Effector memory CD8-positive, alpha-beta T cell (primary cell): ENCODE measurements around the gene SPZ1.
"Not testable (repeated sequence)": the region's sequence is repeated elsewhere in the genome, so short reads cannot be mapped to it uniquely, and the experiment has no call there.

Experiments used
- ATAC-seq: fragments of 150-1000 bp; cut with Tn5 transposase; replicated peaks from 2 replicates; pipeline ENCODE4 v1.10.0; 2021; ENCODE audit warnings: mild to moderate bottlenecking, moderate library complexity
- DNase-seq, 3 experiments: peaks; one replicate each; pipeline ENCODE4 v3.0.0; 2021
- H3K27ac Mint-ChIP-seq, 2 donors: one replicate each; pipeline ENCODE4 v1.8.0; 2022; ENCODE audit warnings: mild to moderate bottlenecking in 2 of 2, mixed read lengths in 2 of 2, moderate library complexity in 2 of 2
- H3K27me3 Mint-ChIP-seq, 2 donors: one replicate each; pipeline ENCODE4 v1.8.0; 2022; ENCODE audit warnings: mixed read lengths in 2 of 2
- H3K36me3 Mint-ChIP-seq: one replicate; pipeline ENCODE4 v1.8.0; 2022; ENCODE audit warnings: mild to moderate bottlenecking, moderate library complexity, mixed read lengths; ENCODE audit not compliant: insufficient read depth
- H3K4me1 Mint-ChIP-seq, 2 donors: one replicate each; pipeline ENCODE4 v1.8.0; 2022; ENCODE audit warnings: low read depth in 2 of 2, mixed read lengths in 2 of 2
- H3K4me3 Mint-ChIP-seq, 2 donors: one replicate each; pipeline ENCODE4 v1.8.0; 2022; ENCODE audit warnings: mild to moderate bottlenecking in 2 of 2, mixed read lengths in 2 of 2, moderate library complexity in 2 of 2
- H3K9me3 Mint-ChIP-seq, 2 donors: one replicate each; pipeline ENCODE4 v1.8.0; 2022; ENCODE audit warnings: mixed read lengths in 2 of 2

Gene SPZ1

GRCh38 chr5:80300796-80301195 is 19.0 kb upstream of the SPZ1 start:
- not testable (repeated sequence) for ATAC-seq, H3K4me3 Mint-ChIP-seq, H3K27me3 Mint-ChIP-seq, H3K27ac Mint-ChIP-seq, DNase-seq, H3K9me3 Mint-ChIP-seq, H3K36me3 Mint-ChIP-seq, H3K4me1 Mint-ChIP-seq

DNA sequence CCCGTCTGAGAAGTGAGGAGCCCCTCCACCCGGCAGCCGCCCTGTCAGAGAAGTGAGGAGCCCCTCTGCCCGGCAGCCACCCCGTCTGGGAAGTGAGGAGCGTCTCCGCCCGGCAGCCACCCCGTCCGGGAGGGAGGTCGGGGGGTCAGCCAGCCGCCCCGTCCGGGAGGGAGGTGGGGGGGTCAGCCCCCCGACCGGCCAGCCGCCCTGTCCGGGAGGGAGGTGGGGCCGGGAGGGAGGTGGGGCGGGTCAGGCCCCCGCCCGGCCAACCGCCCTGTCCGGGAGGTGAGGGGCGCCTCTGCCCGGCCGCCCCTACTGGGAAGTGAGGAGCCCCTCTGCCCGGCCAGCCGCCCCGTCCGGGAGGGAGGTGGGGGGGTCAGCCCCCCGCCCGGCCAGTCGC is 18.5 kb upstream of the SPZ1 start:
- not testable (repeated sequence) for H3K9me3 Mint-ChIP-seq, H3K27me3 Mint-ChIP-seq, DNase-seq, H3K27ac Mint-ChIP-seq, H3K4me1 Mint-ChIP-seq, H3K36me3 Mint-ChIP-seq, H3K4me3 Mint-ChIP-seq, ATAC-seq

GRCh38 chr5:80302636-80303035 is 17.2 kb upstream of the SPZ1 start:
- no peak overlapping the region for H3K27ac Mint-ChIP-seq
- ATAC-seq: no peak
- H3K36me3 Mint-ChIP-seq: peaks cover 3% of the 10 kb centered on the region
- no peak for DNase-seq
- no peak overlapping the region for H3K4me3 Mint-ChIP-seq
- H3K4me1 Mint-ChIP-seq: peaks cover 0 to 3% of the 10 kb centered on the region in 2 donors
- H3K27me3 Mint-ChIP-seq: peaks cover 7 to 8% of the 10 kb centered on the region in 2 donors
- H3K9me3 Mint-ChIP-seq: no peaks in the 10 kb centered on the region

GRCh38 chr5:80308526-80308925 is 11.3 kb upstream of the SPZ1 start:
- ATAC-seq: no peak
- no peak for DNase-seq
- Mint-ChIP-seq H3K27ac (no peak overlapping the region), H3K4me1 (no peaks in the 10 kb centered on the region), H3K4me3 (no peak overlapping the region), H3K36me3 (peaks cover 5% of the 10 kb centered on the region), H3K9me3 (no peaks in the 10 kb centered on the region), H3K27me3 (peaks cover 0 to 7% of the 10 kb centered on the region in 2 donors)

DNA sequence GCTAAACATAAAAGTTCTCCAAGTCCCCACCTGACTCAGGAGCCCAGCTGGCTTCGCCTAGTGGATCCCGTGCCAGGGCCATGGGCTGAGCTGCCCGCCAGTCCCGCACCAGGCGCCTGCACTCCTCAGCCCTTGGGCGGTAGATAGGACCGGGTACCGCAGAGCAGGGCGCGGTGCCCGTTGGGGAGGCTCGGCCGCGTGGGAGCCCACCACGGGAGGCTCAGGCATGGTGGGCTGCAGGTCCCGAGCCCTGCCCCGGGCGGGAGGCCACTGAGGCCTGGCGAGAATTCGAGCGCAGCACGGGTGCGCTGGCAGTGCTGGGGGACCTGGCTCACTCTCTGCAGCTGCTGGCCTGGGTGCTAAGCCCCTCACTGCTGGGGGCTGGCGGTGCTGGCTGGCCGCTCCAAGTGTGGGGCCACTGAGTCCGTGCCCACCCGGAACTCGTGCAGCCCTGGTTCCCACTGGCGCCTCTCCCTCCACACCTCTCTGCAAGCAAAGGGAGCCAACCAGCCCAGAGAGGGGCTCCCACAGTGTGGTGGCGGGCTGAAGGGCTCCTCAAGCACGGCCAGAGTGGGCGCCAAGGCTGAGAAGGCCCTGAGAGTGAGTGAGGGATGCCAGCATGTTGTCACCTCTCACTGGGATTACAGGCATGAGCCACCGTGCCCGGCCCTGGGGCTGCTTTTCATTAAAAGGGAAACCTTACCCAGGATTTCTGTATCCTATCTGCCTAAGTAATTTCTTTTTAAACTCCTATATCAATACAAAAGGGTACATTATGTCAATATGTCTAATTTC is 9.7 kb upstream of the SPZ1 start:
- Mint-ChIP-seq H3K27ac (no peak overlapping the region), H3K4me1 (no peaks in the 10 kb centered on the region), H3K27me3 (peaks cover 5 to 10% of the 10 kb centered on the region in 2 donors), H3K9me3 (no peaks in the 10 kb centered on the region), H3K4me3 (no peak overlapping the region), H3K36me3 (peaks cover 5% of the 10 kb centered on the region)
- ATAC-seq (no peak), DNase-seq (no peak)

DNA sequence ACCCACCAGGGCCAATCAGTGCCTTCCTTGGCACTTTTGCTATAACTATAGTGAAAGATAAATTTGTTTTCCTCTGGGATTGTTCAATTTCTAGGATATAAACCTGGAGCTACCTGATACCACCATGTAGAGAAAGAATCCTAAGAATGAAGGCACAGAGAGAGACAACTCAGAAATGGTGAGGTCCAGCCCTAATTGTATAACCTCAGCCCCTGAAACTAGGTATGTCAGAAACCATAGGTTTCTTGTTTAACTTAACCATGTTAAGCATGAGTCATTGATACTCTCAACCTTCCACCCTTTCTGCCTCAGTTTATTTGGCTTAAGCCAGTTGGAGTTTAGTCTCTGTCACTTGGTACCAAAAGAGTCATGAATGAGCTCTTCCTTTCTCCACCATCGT is 4.6 kb upstream of the SPZ1 start:
- H3K9me3 Mint-ChIP-seq: no peaks in the 10 kb centered on the region
- H3K36me3 Mint-ChIP-seq: no peaks in the 10 kb centered on the region
- ATAC-seq (no peak), DNase-seq (no peak)
- no peaks in the 10 kb centered on the region for H3K4me1 Mint-ChIP-seq
- H3K4me3 Mint-ChIP-seq: no peak overlapping the region
- H3K27ac Mint-ChIP-seq: no peak overlapping the region
- H3K27me3 Mint-ChIP-seq: peaks cover 37 to 39% of the 10 kb centered on the region in 2 donors

DNA sequence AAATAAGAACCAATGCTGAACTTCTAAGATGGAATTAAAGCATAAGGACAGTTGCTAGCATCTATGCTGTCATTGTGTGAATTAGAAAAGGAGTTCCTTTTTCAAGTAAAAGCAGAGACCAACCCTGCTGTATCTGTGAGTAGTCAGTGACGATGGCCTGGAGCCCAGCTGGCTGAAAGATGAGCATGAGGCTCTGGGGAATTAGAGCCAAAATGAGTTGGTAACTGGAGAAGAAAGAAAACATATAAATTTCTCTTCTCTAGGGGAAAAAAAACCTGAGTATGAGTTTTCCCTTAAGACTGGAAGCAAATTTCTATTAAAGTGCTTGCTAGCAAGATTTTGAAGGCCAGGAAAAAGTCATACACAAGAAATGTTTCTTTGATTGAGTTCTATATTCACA is 1.6 kb upstream of the SPZ1 start:
- Mint-ChIP-seq H3K27ac (no peak overlapping the region), H3K4me1 (no peaks in the 10 kb centered on the region), H3K27me3 (peaks cover 52 to 53% of the 10 kb centered on the region in 2 donors), H3K9me3 (no peaks in the 10 kb centered on the region), H3K36me3 (no peaks in the 10 kb centered on the region), H3K4me3 (no peak overlapping the region)
- ATAC-seq (no peak), DNase-seq (no peak)

DNA sequence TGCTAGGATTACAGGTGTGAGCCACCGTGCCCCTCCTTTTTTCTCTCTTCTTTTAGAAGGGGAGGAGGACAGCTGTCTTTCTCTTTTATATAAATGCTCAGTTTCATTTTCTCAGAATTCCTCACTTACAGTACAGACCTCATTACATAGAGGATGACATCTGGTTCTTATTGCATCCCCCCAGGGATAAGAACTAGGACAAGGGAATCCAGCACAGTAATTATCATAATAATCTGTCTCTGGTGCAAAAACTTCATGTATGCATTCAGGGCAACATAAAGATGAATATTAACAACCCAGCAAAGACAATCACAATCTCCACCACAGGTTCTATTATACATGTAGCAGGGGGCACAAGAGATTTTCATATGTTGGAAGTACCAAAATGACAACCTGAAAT is 5.1 kb downstream of the SPZ1 start:
- peaks cover 21 to 26% of the 10 kb centered on the region in 2 donors for H3K27me3 Mint-ChIP-seq
- ATAC-seq (no peak), DNase-seq (no peak)
- no peaks in the 10 kb centered on the region for H3K9me3 Mint-ChIP-seq
- H3K27ac Mint-ChIP-seq: no peak overlapping the region
- no peaks in the 10 kb centered on the region for H3K36me3 Mint-ChIP-seq
- H3K4me3 Mint-ChIP-seq: no peak overlapping the region
- peaks cover 0 to 2% of the 10 kb centered on the region in 2 donors for H3K4me1 Mint-ChIP-seq

DNA sequence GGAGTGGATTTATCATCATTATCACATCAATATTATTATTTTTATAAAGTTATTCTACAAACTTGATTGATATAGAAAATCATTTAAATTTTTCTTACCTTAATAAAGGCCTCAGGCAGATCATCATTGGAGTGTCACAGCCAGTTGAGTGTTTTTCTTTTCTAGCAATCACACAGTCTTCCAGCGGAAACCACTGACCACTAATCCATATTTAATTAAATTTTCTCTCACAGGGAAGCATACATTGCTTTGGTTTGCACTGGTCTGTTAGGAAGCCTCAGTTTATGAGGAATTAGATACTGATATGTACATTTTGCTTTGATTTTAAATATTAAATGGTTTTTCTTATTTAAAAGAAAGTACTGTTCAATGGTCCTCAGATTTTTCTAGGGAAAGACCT is 6.7 kb downstream of the SPZ1 start:
- Mint-ChIP-seq H3K4me1 (peaks cover 0 to 2% of the 10 kb centered on the region in 2 donors), H3K36me3 (no peaks in the 10 kb centered on the region), H3K4me3 (no peak overlapping the region), H3K9me3 (no peaks in the 10 kb centered on the region), H3K27me3 (peaks cover 12 to 17% of the 10 kb centered on the region in 2 donors), H3K27ac (no peak overlapping the region)
- ATAC-seq (no peak), DNase-seq (no peak)

DNA sequence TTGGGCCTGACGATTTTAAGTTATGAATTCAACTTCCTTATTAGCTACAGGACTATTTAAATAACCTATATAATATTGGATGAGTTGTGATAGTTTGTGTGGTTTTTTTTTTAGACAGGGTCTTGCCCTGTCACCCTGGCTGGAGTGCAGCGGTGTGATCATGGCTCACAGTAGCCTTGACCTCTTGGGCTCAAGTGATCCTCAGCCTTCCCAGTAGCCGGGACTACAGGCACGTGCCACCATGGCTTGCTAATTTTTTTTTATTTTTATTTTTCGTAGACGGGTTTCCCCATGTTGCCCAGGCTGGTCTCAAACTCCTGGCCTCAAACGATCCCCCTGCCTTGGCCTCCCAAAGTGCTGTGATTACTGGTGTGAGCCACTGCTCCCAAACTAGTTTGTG is 17.6 kb downstream of the SPZ1 start:
- DNase-seq (no peak), ATAC-seq (no peak)
- Mint-ChIP-seq H3K36me3 (no peaks in the 10 kb centered on the region), H3K4me1 (no peaks in the 10 kb centered on the region), H3K9me3 (no peaks in the 10 kb centered on the region), H3K27me3 (peaks cover 36 to 51% of the 10 kb centered on the region in 2 donors), H3K27ac (no peak overlapping the region), H3K4me3 (no peak overlapping the region)

- DNase-seq: no peak
- Mint-ChIP-seq H3K27me3 (peaks cover 40 to 47% of the 10 kb centered on the region in 2 donors), H3K4me1 (no peaks in the 10 kb centered on the region)
Observed at GRCh38 chr5:80339116-80339515, 19.3 kb downstream of the SPZ1 start.

DNA sequence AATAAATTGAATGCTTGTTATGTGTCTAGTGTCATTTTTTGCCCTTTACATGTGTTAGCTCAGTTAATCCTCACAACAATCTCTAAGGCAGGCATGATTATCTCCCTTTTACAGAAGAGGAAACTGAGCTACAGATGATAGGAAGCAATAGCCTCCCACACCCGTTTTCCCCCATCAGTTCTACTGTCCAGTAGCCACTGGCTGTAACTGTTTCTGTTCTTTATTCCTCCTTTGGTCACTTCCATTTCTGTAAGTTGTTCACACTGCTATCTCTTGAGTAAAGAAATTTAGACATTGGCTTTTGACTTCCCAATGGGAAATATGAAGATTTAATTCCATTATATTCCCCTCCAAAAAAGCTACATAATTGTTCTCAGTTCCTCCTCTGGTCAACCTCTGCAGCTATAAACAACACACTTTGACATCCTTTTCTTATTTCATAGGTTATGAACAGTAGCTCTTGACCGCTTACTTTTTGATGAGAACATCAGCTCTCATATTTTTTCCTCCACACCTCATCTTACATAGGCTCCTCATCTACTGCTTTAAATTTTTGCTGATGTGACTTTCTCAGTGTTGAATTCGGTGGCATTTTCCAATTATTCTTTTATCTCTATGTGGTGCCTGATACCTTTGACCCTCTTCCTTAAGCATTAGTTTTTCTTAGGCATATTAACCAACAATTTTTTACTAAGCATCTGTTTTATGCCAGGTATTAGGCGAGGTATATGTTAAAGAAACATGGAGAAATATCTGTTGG is 21.4 kb downstream of the SPZ1 start:
- no peak for ATAC-seq
- H3K27me3 Mint-ChIP-seq: peaks cover 35 to 36% of the 10 kb centered on the region in 2 donors
- peaks cover 0 to 2% of the 10 kb centered on the region in 2 donors for H3K4me1 Mint-ChIP-seq
- no peaks in the 10 kb centered on the region for H3K36me3 Mint-ChIP-seq
- H3K27ac Mint-ChIP-seq: no peak overlapping the region
- no peak overlapping the region for H3K4me3 Mint-ChIP-seq
- DNase-seq: no peak
- H3K9me3 Mint-ChIP-seq: no peaks in the 10 kb centered on the region

More at GRCh38 chr5:80339116-80339515, 19.3 kb downstream of the SPZ1 start:
- no peak overlapping the region for H3K4me3 Mint-ChIP-seq
- H3K27ac Mint-ChIP-seq: no peak overlapping the region
- no peaks in the 10 kb centered on the region for H3K9me3 Mint-ChIP-seq
- H3K36me3 Mint-ChIP-seq: no peaks in the 10 kb centered on the region
- no peak for ATAC-seq

GRCh38 chr5:80343067-80343466 is 23.3 kb downstream of the SPZ1 start:
- no peak overlapping the region for H3K4me3 Mint-ChIP-seq
- no peak for ATAC-seq
- no peaks in the 10 kb centered on the region for H3K9me3 Mint-ChIP-seq
- no peak for DNase-seq
- H3K27ac Mint-ChIP-seq: no peak overlapping the region
- H3K4me1 Mint-ChIP-seq: peaks cover 0 to 3% of the 10 kb centered on the region in 2 donors
- H3K27me3 Mint-ChIP-seq: peaks cover 21 to 24% of the 10 kb centered on the region in 2 donors
- H3K36me3 Mint-ChIP-seq: no peaks in the 10 kb centered on the region

DNA sequence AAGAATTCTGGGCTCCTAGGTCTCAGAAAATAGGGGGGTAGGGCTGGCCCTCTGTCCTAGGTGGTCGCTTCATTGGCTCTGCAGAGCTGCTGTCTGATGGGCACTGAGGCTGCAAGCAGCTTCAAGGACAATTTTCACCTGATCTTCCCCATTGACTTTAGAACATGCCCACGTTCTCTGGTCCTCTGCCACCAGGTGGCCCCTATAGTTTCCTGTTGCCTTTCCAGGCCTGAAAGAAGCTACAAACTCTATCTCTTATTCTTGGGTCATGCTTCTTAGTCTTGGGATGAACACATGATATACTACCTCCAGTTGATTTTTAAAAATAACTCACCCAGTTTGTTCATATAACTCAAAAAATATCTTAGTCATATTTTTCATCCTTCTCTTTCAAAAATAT is 26.3 kb downstream of the SPZ1 start:
- H3K36me3 Mint-ChIP-seq: no peaks in the 10 kb centered on the region
- DNase-seq (peak in 1 of 3 experiments; percentile 7), ATAC-seq (peak; percentile 49)
- H3K9me3 Mint-ChIP-seq: no peaks in the 10 kb centered on the region
- peaks cover 0 to 3% of the 10 kb centered on the region in 2 donors for H3K4me1 Mint-ChIP-seq
- peaks cover 16 to 20% of the 10 kb centered on the region in 2 donors for H3K27me3 Mint-ChIP-seq
- no peak overlapping the region for H3K4me3 Mint-ChIP-seq
- H3K27ac Mint-ChIP-seq: peak overlapping the region in 1 of 2 donors; percentile 38
